Cardiac muscle cell (in vitro differentiated cells and primary cell): ENCODE measurements around the gene FPR2. TPM values are rescaled to one million over a fixed set of nuclear protein-coding genes. Genes with fewer than 3 reads are reported as not detected.

ENCODE experiments used
- DNase-seq, 2 donors: peaks; one replicate each; pipeline versions ENCODE4 v3.0.0 to v3.0.0-alpha.2; 2010 to 2017; ENCODE audit warnings: low read depth in 1 of 2, low spot score in 1 of 2
- H3K27ac ChIP-seq: fragments of 200-600 bp; sonication (generic); 2 replicates; pipeline ENCODE4 v1.5.1; 2016
- H3K27me3 ChIP-seq: fragments of 200-600 bp; sonication (generic); 2 replicates; pipeline ENCODE4 v1.6.0; 2016; ENCODE audit warnings: control low read depth
- H3K36me3 ChIP-seq: fragments of 200-600 bp; sonication (generic); 2 replicates; pipeline ENCODE4 v1.5.1; 2016; ENCODE audit warnings: control low read depth
- H3K4me1 ChIP-seq: fragments of 200-600 bp; sonication (generic); 2 replicates; pipeline ENCODE4 v1.8.1; 2017; ENCODE audit warnings: low read depth, mild to moderate bottlenecking, mixed run types
- H3K4me3 ChIP-seq: fragments of 200-600 bp; sonication (generic); 2 replicates; pipeline ENCODE4 v1.5.1; 2016; ENCODE audit warnings: mild to moderate bottlenecking
- H3K9me3 ChIP-seq: fragments of 200-600 bp; sonication (generic); 2 replicates; pipeline ENCODE4 v1.5.1; 2017; ENCODE audit warnings: low read depth, mild to moderate bottlenecking, control low read depth
- CTCF ChIP-seq: IDR thresholded peaks from 2 replicates; pipeline ENCODE4 v1.5.1; 2012; ENCODE audit warnings: low read depth, mild to moderate bottlenecking, low read length
- polyA plus RNA-seq: library from polyadenylated mRNA; unstranded; fragments of >200 nt; fragmentation: Nextera tagmentation; extraction: Ambion mirVana; gene quantifications from 2 replicates; pipeline ENCODE4 v1.2.1, GENCODE V29; 2016
- total RNA-seq: library from RNA; depleted of rRNA; stranded (reverse); fragments of >200 nt; gene quantifications from 2 replicates; pipeline ENCODE4 v1.2.3, GENCODE V29; 2016

Gene FPR2
- total and polyA plus RNA-seq, 2 experiments from 2014 or later: not detected

GRCh38 chr19:51779703-51780102 lies 18.7 kb downstream of the FPR2 start:
- DNase-seq: no peak
- TF ChIP-seq CTCF: no peak
- no peaks in the 10 kb centered on the region for H3K9me3 ChIP-seq
- no peaks in the 10 kb centered on the region for H3K27me3 ChIP-seq
- no peaks in the 10 kb centered on the region for H3K4me1 ChIP-seq
- H3K27ac ChIP-seq: no peak overlapping the region
- no peaks in the 10 kb centered on the region for H3K36me3 ChIP-seq
- H3K4me3 ChIP-seq: no peak overlapping the region

- no peak for DNase-seq
- Histone ChIP-seq H3K4me1 (no peaks in the 10 kb centered on the region), H3K4me3 (no peak overlapping the region), H3K27me3 (no peaks in the 10 kb centered on the region), H3K27ac (no peak overlapping the region), H3K9me3 (no peaks in the 10 kb centered on the region), H3K36me3 (no peaks in the 10 kb centered on the region)
- TF ChIP-seq CTCF: no peak
Observed at GRCh38 chr19:51780270-51780669, 19.3 kb downstream of the FPR2 start.

- TF ChIP-seq CTCF: no peak
- H3K9me3 ChIP-seq: no peaks in the 10 kb centered on the region
- H3K4me1 ChIP-seq: no peaks in the 10 kb centered on the region
- no peaks in the 10 kb centered on the region for H3K27me3 ChIP-seq
- no peak overlapping the region for H3K27ac ChIP-seq
- no peak for DNase-seq
- no peak overlapping the region for H3K4me3 ChIP-seq
- no peaks in the 10 kb centered on the region for H3K36me3 ChIP-seq
Observed at GRCh38 chr19:51781999-51782398, 21.0 kb downstream of the FPR2 start.

- Histone ChIP-seq H3K27ac (no peak overlapping the region), H3K36me3 (no peaks in the 10 kb centered on the region), H3K4me1 (no peaks in the 10 kb centered on the region), H3K27me3 (no peaks in the 10 kb centered on the region), H3K9me3 (no peaks in the 10 kb centered on the region), H3K4me3 (no peak overlapping the region)
- peak; percentile 43 for TF ChIP-seq CTCF
- peak in 1 of 2 donors; percentile 58 for DNase-seq
Observed at GRCh38 chr19:51783372-51783771, 22.4 kb downstream of the FPR2 start.

GRCh38 chr19:51784109-51784785 lies 23.3 kb downstream of the FPR2 start:
- no peak overlapping the region for H3K27ac ChIP-seq
- no peak for TF ChIP-seq CTCF
- H3K4me1 ChIP-seq: no peaks in the 10 kb centered on the region
- no peaks in the 10 kb centered on the region for H3K27me3 ChIP-seq
- H3K36me3 ChIP-seq: no peaks in the 10 kb centered on the region
- H3K9me3 ChIP-seq: no peaks in the 10 kb centered on the region
- H3K4me3 ChIP-seq: no peak overlapping the region
- no peak for DNase-seq
